H9 (cell line): ENCODE data around the gene DHX30. TPM values are rescaled to one million over a fixed set of nuclear protein-coding genes. Genes with fewer than 3 reads are reported as not detected.
A peak's percentile ranks its signal among the peaks of the same experiment; 100 is the strongest.

Experiments
- DNase-seq: peaks from one replicate; pipeline ENCODE4 v3.0.0-alpha.2; 2017
- H2AFZ ChIP-seq: one replicate; pipeline ENCODE4 v1.6.1; 2013; ENCODE audit warnings: mild to moderate bottlenecking, low read length, control low read depth, moderate library complexity
- H2AK5ac ChIP-seq: 2 replicates; pipeline ENCODE4 v1.6.1; 2013; ENCODE audit warnings: low read length, control low read depth, mixed read lengths; ENCODE audit not compliant: insufficient read length
- H2BK120ac ChIP-seq: one replicate; pipeline ENCODE4 v1.6.1; 2013; ENCODE audit warnings: low read depth, mild to moderate bottlenecking, low read length, control low read depth, inconsistent platforms; ENCODE audit not compliant: poor library complexity, severe bottlenecking
- H2BK12ac ChIP-seq: 2 replicates; pipeline ENCODE4 v1.6.1; 2013; ENCODE audit warnings: low read length, control low read depth, mixed read lengths, low read depth; ENCODE audit not compliant: insufficient read length
- H2BK15ac ChIP-seq: 2 replicates; pipeline ENCODE4 v1.6.1; 2013; ENCODE audit warnings: low read depth, low read length, control low read depth
- H2BK20ac ChIP-seq: one replicate; pipeline ENCODE4 v1.6.1; 2013; ENCODE audit warnings: low read depth, mild to moderate bottlenecking, low read length, control low read depth, inconsistent platforms; ENCODE audit not compliant: poor library complexity, severe bottlenecking
- H2BK5ac ChIP-seq: 2 replicates; pipeline ENCODE4 v1.6.1; 2013; ENCODE audit warnings: low read length, control low read depth, mixed read lengths; ENCODE audit not compliant: insufficient read length
- H3K14ac ChIP-seq: 2 replicates; pipeline ENCODE4 v1.6.1; 2013; ENCODE audit warnings: low read length, control low read depth; ENCODE audit not compliant: insufficient read depth
- H3K18ac ChIP-seq: 2 replicates; pipeline ENCODE4 v1.6.1; 2013; ENCODE audit warnings: low read depth, mild to moderate bottlenecking, mixed read lengths, low read length, control low read depth; ENCODE audit not compliant: insufficient read length
- H3K23ac ChIP-seq: 2 replicates; pipeline ENCODE4 v1.6.1; 2013; ENCODE audit warnings: low read length, control low read depth, mixed read lengths, low read depth; ENCODE audit not compliant: insufficient read length
- H3K23me2 ChIP-seq: 2 replicates; pipeline ENCODE4 v1.6.1; 2013; ENCODE audit warnings: low read depth, mild to moderate bottlenecking, mixed read lengths, low read length, control low read depth; ENCODE audit not compliant: insufficient read length, poor library complexity, severe bottlenecking
- H3K27ac ChIP-seq: 2 replicates; pipeline ENCODE4 v1.5.1; 2013; ENCODE audit warnings: low read length, control low read depth, mixed read lengths, low read depth; ENCODE audit not compliant: insufficient read length
- H3K27me3 ChIP-seq: 2 replicates; pipeline ENCODE4 v1.6.1; 2013; ENCODE audit warnings: low read length, control low read depth, inconsistent platforms; ENCODE audit not compliant: insufficient read depth
- H3K4ac ChIP-seq: 2 replicates; pipeline ENCODE4 v1.6.1; 2013; ENCODE audit warnings: low read depth, mild to moderate bottlenecking, control low read depth, inconsistent platforms, low read length, moderate library complexity
- H3K4me1 ChIP-seq: 2 replicates; pipeline ENCODE4 v1.6.1; 2013; ENCODE audit warnings: low read length, control low read depth, inconsistent platforms; ENCODE audit not compliant: insufficient read depth
- H3K4me2 ChIP-seq: 2 replicates; pipeline ENCODE4 v1.6.1; 2013; ENCODE audit warnings: low read length, control low read depth, mixed read lengths; ENCODE audit not compliant: insufficient read length, insufficient read depth
- H3K56ac ChIP-seq: 2 replicates; pipeline ENCODE4 v1.6.1; 2013; ENCODE audit warnings: low read depth, mild to moderate bottlenecking, mixed read lengths, low read length, control low read depth; ENCODE audit not compliant: insufficient read length
- H3K79me1 ChIP-seq: 2 replicates; pipeline ENCODE4 v1.6.1; 2013; ENCODE audit warnings: low read depth, mild to moderate bottlenecking, moderate library complexity, low read length, control low read depth, inconsistent platforms; ENCODE audit not compliant: insufficient read depth, poor library complexity, severe bottlenecking
- H3K79me2 ChIP-seq: 2 replicates; pipeline ENCODE4 v1.6.1; 2013; ENCODE audit warnings: low read length, control low read depth, inconsistent platforms; ENCODE audit not compliant: insufficient read depth
- H3K9ac ChIP-seq: 2 replicates; pipeline ENCODE4 v1.6.1; 2013; ENCODE audit warnings: low read length, control low read depth, mixed read lengths; ENCODE audit not compliant: insufficient read length; ENCODE audit errors: extremely low read depth
- H3K9me3 ChIP-seq: one replicate; pipeline ENCODE4 v1.6.1; 2013; ENCODE audit warnings: low read depth, low read length, inconsistent platforms; ENCODE audit not compliant: control insufficient read depth
- H3T11ph ChIP-seq: one replicate; pipeline ENCODE4 v1.6.1; 2013; ENCODE audit warnings: mild to moderate bottlenecking, low read length, control low read depth, inconsistent platforms
- H4K20me1 ChIP-seq: one replicate; pipeline ENCODE4 v1.6.1; 2013; ENCODE audit not compliant: control insufficient read depth, insufficient read length, insufficient read depth
- H4K5ac ChIP-seq: 2 replicates; pipeline ENCODE4 v1.6.1; 2013; ENCODE audit warnings: low read depth, mild to moderate bottlenecking, mixed read lengths, low read length, control low read depth; ENCODE audit not compliant: insufficient read length
- H4K8ac ChIP-seq: replicated peaks from 2 replicates; pipeline ENCODE4 v1.6.1; 2013; ENCODE audit warnings: low read length, control low read depth, mixed read lengths, low read depth; ENCODE audit not compliant: insufficient read length
- H4K91ac ChIP-seq: 2 replicates; pipeline ENCODE4 v1.6.1; 2013; ENCODE audit warnings: low read depth, mild to moderate bottlenecking, moderate library complexity, mixed read lengths, low read length, control low read depth; ENCODE audit not compliant: insufficient read length
- H3K27ac Mint-ChIP-seq, 3 experiments: 2 replicates in 2 of 3; 3 replicates in 1 of 3; pipeline ENCODE4 v1.8.0; 2020 to 2021; ENCODE audit warnings: mixed read lengths in 3 of 3, mild to moderate bottlenecking in 1 of 3, moderate library complexity in 1 of 3
- H3K27me3 Mint-ChIP-seq: 2 replicates; pipeline ENCODE4 v1.8.0; 2021; ENCODE audit warnings: low read depth, mild to moderate bottlenecking, moderate library complexity, mixed read lengths
- H3K36me3 Mint-ChIP-seq, 3 experiments: 2 replicates in 2 of 3; 3 replicates in 1 of 3; pipeline ENCODE4 v1.8.0; 2020 to 2021; ENCODE audit warnings: low read depth in 3 of 3, mixed read lengths in 3 of 3; ENCODE audit not compliant: insufficient read depth in 1 of 3
- H3K4me1 Mint-ChIP-seq, 2 experiments: 2 replicates each; pipeline ENCODE4 v1.8.0; 2020; ENCODE audit warnings: mixed read lengths in 2 of 2
- H3K4me3 Mint-ChIP-seq, 2 experiments: 2 replicates in 1 of 2; 3 replicates in 1 of 2; pipeline ENCODE4 v1.8.0; 2020 to 2021; ENCODE audit warnings: mild to moderate bottlenecking in 2 of 2, mixed read lengths in 2 of 2, moderate library complexity in 1 of 2
- H3K9me3 Mint-ChIP-seq, 2 experiments: 2 replicates in 1 of 2; 3 replicates in 1 of 2; pipeline ENCODE4 v1.8.0; 2020; ENCODE audit warnings: mild to moderate bottlenecking in 2 of 2, mixed read lengths in 2 of 2, moderate library complexity in 1 of 2
- WGBS: extraction: QIAGEN DNeasy Blood & Tissue Kit; methylation state at CpG from one replicate; pipeline ENCODE4 v1.1.7; 2013; ENCODE audit warnings: missing lambda C conversion rate, low lambda C conversion rate, mixed read lengths; ENCODE audit not compliant: insufficient read length; ENCODE audit errors: extremely low coverage; 5-methylcytosine and 5-hydroxymethylcytosine counted together
- total RNA-seq: library from RNA; stranded (reverse); gene quantifications from 2 replicates; pipeline ENCODE4 v1.2.1, GENCODE V29; 2021
- TF ChIP-seq, protein P1 (sequence below): fragments of 200-600 bp; sonication (generic); conservative IDR thresholded peaks from 3 replicates; pipeline ENCODE4 v1.8.0; 2021; ENCODE audit warnings: antibody characterized with exemption, mild to moderate bottlenecking

Gene DHX30
- total RNA-seq, 1 experiment from 2014 or later, result 107 TPM

DNA sequence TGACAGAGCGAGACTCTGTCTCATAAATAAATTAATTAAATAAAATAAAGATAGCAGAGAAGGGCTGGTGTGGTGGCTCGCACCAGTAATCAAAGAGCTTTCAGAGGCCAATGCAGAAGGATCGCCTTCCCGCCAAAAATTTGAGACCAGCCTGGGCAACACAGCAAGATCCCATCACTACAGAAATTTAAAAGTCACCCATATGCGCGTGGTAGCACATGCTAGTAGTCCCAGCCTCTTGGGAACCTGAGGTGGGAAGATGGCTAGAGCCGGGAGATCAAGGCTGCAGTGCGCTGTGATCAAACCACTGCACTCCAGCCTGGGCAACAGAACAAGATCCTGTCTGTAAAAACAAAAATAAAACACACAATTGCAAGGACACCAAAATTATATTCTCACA, 30.9 kb upstream of the DHX30 start:
- H3K27me3 ChIP-seq, result no peaks in the 10 kb centered on the region
- H3K56ac ChIP-seq, result no peak overlapping the region
- peaks cover 2 to 3% of the 10 kb centered on the region in 2 experiments; a peak in 2 of 4 replicates for H3K4me1 Mint-ChIP-seq
- no peaks in the 10 kb centered on the region for H3K4me1 ChIP-seq
- no peak overlapping the region for H4K8ac ChIP-seq
- H3T11ph ChIP-seq, result no peak overlapping the region
- TF ChIP-seq, protein P1, sequence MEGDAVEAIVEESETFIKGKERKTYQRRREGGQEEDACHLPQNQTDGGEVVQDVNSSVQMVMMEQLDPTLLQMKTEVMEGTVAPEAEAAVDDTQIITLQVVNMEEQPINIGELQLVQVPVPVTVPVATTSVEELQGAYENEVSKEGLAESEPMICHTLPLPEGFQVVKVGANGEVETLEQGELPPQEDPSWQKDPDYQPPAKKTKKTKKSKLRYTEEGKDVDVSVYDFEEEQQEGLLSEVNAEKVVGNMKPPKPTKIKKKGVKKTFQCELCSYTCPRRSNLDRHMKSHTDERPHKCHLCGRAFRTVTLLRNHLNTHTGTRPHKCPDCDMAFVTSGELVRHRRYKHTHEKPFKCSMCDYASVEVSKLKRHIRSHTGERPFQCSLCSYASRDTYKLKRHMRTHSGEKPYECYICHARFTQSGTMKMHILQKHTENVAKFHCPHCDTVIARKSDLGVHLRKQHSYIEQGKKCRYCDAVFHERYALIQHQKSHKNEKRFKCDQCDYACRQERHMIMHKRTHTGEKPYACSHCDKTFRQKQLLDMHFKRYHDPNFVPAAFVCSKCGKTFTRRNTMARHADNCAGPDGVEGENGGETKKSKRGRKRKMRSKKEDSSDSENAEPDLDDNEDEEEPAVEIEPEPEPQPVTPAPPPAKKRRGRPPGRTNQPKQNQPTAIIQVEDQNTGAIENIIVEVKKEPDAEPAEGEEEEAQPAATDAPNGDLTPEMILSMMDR, result no peak
- H3K27ac Mint-ChIP-seq, result peak overlapping the region in 1 of 3 experiments; percentile 59; a peak in 1 of 7 replicates
- H3K23me2 ChIP-seq, result no peaks in the 10 kb centered on the region
- H3K18ac ChIP-seq, result no peak overlapping the region
- H3K4me3 Mint-ChIP-seq, result no peak overlapping the region
- H3K9me3 ChIP-seq, result no peaks in the 10 kb centered on the region
- no peak overlapping the region for H3K9ac ChIP-seq
- no peaks in the 10 kb centered on the region for H3K27me3 Mint-ChIP-seq
- no peak overlapping the region for H4K5ac ChIP-seq
- no peak overlapping the region for H3K27ac ChIP-seq
- H3K36me3 Mint-ChIP-seq, result peaks cover 20 to 55% (median 51%) of the 10 kb centered on the region in 3 experiments; a peak in 6 of 7 replicates
- peaks cover 53% of the 10 kb centered on the region for H3K79me2 ChIP-seq
- no peak overlapping the region for H2BK12ac ChIP-seq
- no peak overlapping the region for H3K4ac ChIP-seq
- no peak overlapping the region for H3K23ac ChIP-seq
- no peak overlapping the region for H2BK15ac ChIP-seq
- H3K79me1 ChIP-seq, result peaks cover 4% of the 10 kb centered on the region
- H2AFZ ChIP-seq, result no peak overlapping the region
- H3K4me2 ChIP-seq, result no peak overlapping the region
- no peak overlapping the region for H2BK5ac ChIP-seq
- no peak overlapping the region for H4K91ac ChIP-seq
- no peak for DNase-seq
- H3K14ac ChIP-seq, result no peak overlapping the region
- no peaks in the 10 kb centered on the region for H4K20me1 ChIP-seq
- H2BK120ac ChIP-seq, result no peak overlapping the region
- H3K9me3 Mint-ChIP-seq, result no peaks in the 10 kb centered on the region
- H2BK20ac ChIP-seq, result no peak overlapping the region
- no CpG with 5 or more reads among the region's 8 CpGs for WGBS
- no peak overlapping the region for H2AK5ac ChIP-seq
